ENCODE results near the gene USP54.
A peak's percentile ranks its signal among the peaks of the same experiment; 100 is the strongest.

The USP54 gene

GRCh38 chr10:73478636-73479035 is 112.5 kb downstream of the USP54 start:
- DNase-seq (ENCODE audit: extremely low spot score, insufficient read length, low read depth), result no peak
- FAIRE-seq, result peak; percentile 44

GRCh38 chr10:73471226-73471625 is 119.9 kb downstream of the USP54 start:
- no peak for FAIRE-seq
- no peak for DNase-seq (ENCODE audit: extremely low spot score, insufficient read length, low read depth)

- FAIRE-seq, result peak; percentile 29
Measured at GRCh38 chr10:73469579-73469978, 121.6 kb downstream of the USP54 start.

GRCh38 chr10:73467206-73467605 is 123.9 kb downstream of the USP54 start:
- DNase-seq (ENCODE audit: extremely low spot score, insufficient read length, low read depth) (no peak), FAIRE-seq (peak; percentile 74)

More at GRCh38 chr10:73469579-73469978, 121.6 kb downstream of the USP54 start:
- no peak for DNase-seq (ENCODE audit: extremely low spot score, insufficient read length, low read depth)

GRCh38 chr10:73465978-73466726 is 125.0 kb downstream of the USP54 start:
- no peak for FAIRE-seq
- DNase-seq (ENCODE audit: extremely low spot score, insufficient read length, low read depth), result no peak

- DNase-seq (ENCODE audit: extremely low spot score, insufficient read length, low read depth) (no peak), FAIRE-seq (no peak)
Measured at GRCh38 chr10:73460897-73461296, 130.2 kb downstream of the USP54 start.

DNA sequence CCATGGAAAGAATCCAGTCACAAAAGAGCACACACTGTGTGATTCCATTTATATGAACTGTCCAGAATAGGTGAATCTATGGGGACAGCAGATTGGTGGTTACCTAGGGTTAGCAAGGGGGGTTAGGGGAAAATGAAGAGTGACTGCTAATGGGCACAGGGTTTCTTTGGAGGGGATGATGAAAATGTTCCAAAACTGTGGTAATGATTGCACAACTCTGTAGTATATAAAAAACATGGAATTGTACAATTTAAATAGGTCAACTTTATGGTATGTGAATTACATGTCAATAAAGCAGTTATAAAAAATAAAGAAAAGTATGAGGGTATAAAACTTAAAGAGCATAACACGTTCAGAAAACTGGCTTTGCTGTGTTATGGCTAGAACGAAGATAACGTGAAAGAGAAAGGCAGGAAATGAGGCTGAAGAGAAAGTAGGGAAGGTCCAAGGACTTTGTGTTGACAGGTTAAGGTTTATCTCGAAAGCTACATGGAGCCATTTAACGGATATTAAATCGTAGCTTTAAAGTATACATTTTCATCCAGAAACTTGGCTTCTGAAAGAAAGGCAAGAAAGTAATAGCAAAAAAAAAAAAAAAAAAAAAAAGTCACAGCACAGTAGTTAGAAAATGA is 131.3 kb downstream of the USP54 start:
- FAIRE-seq, result no peak
- DNase-seq (ENCODE audit: extremely low spot score, insufficient read length, low read depth), result no peak

DNA sequence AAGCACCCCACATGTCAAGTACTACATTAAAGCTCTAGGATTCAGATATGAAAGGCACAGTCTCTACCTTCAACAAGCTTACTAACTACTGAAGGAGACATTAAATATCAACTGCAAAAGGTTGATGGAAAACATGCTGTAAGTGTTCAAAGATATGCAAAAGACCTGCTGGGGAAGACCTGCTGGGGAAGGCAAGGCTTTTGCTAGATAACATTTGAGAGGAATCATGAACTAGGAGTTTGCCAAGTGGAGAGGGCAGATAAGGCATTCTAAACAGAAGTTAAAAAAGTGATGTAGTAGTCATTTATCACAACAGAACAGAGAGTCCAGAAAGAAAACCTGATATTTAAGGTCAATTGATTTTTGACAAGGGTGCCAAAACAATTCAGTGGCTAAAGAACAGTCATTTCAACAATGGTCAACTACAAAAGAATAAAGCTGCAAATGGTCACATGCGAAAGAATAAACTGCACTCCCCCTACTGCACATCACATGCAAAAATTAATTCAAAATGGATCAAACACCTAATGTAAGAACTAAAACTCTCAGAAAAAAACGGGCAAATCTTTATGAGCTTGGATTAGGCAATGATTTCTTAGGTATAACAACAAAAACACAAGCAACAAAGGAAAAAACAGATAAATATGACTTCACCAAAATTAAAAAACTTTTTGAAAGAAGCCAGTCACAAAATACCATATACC is 134.8 kb downstream of the USP54 start:
- no peak for DNase-seq (ENCODE audit: extremely low spot score, insufficient read length, low read depth)

DNA sequence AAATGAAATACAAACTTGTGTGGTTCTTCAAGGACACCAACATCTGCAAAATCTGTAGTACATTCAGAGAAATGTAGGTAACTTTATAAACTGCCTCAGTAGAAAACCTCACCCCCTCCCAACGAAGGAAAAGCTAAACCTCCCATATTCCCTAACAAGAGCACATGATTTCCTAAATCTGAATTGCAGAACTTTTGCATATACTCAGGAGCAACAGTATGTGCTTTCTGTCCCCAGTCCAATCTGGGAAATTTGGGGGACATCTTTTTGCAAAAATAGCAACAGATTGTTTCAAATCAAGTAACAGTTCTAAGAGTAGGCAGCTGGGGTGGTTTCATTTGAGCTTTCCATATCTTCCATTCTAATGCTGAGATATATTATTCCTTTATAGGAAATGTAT is 142.0 kb downstream of the USP54 start:
- DNase-seq (ENCODE audit: extremely low spot score, insufficient read length, low read depth), result no peak
- no peak for FAIRE-seq

More for the DNA sequence above, 134.8 kb downstream of the USP54 start:
- FAIRE-seq, result no peak

- FAIRE-seq (no peak), DNase-seq (ENCODE audit: extremely low spot score, insufficient read length, low read depth) (no peak)
Measured at GRCh38 chr10:73448384-73448783, 142.8 kb downstream of the USP54 start.

Measured in GM18507 (cell line).